Testis (tissue), 2 donors: Measurements from ENCODE around the gene TSPAN10.

ENCODE experiments used
- CTCF ChIP-seq, 3 experiments: fragments of 450-650 bp in 2 of 3; fragments of 200-600 bp in 1 of 3; sonication (generic) in 1 of 3; IDR thresholded peaks; one replicate each; pipeline ENCODE4 v1.5.1; 2016 to 2019; ENCODE audit warnings: antibody characterized with exemption in 3 of 3, mild to moderate bottlenecking in 2 of 3, moderate library complexity in 1 of 3
- POLR2A ChIP-seq: fragments of 450-650 bp; IDR thresholded peaks from one replicate; pipeline ENCODE4 v1.6.1; 2017; ENCODE audit warnings: antibody characterized with exemption, mild to moderate bottlenecking, moderate library complexity

GRCh38 chr17:81593105-81593871, 43.7 kb upstream of the TSPAN10 start:
- TF ChIP-seq POLR2A (no peak), CTCF (IDR thresholded peaks at IDR 0.05) (no peak)
